K562 (cell line): Measurements from ENCODE around the gene BCKDHB. TPM values are rescaled to one million over a fixed set of nuclear protein-coding genes. Genes with fewer than 3 reads are reported as not detected.

Experiments
- ATAC-seq: fragments of 200-7000 bp; cut with Tn5 transposase; 3 replicates; pipeline ENCODE4 v1.9.1; 2020; ENCODE audit warnings: moderate library complexity
- BruUV-seq: library from RNA; stranded (reverse); fragments of 400-500 nt; replicated peaks from 2 replicates; lab custom pipeline; 2021; lab: Mats Ljungman, UMichigan
- CTCF ChIA-PET: fragments of 300-600 bp; formaldehyde crosslinking; extraction: SDS; loops from one replicate; lab custom pipeline; 2021; ENCODE audit warnings: low intra/inter-chr PET ratio; lab: Yijun Ruan, JAX
- POLR2A ChIA-PET: fragments of 300-600, 350-650 bp; sonication (Branson Sonifier 250); formaldehyde crosslinking; extraction: SDS; loops from one replicate; lab custom pipeline; 2021; ENCODE audit warnings: antibody characterized with exemption, inconsistent platforms; lab: Yijun Ruan, JAX
- DNase-seq, 4 experiments: peaks; one replicate each; pipeline versions ENCODE4 v3.0.0 to v3.0.0-alpha.2; 2011 to 2018; ENCODE audit warnings: low spot score in 3 of 4, mixed read lengths in 3 of 4; ENCODE audit errors: extremely low read depth in 1 of 4
- FAIRE-seq: peaks from 2 replicates; lab custom pipeline; 2011; peaks lifted over from hg19 to GRCh38; lab: Jason Lieb, UNC
- H2AFZ ChIP-seq: 2 replicates; pipeline ENCODE4 v1.6.0; 2011; ENCODE audit warnings: low read depth, low read length, control low read depth, inconsistent platforms
- H3K27ac ChIP-seq: fragments of 200-600 bp; 3 replicates; pipeline ENCODE4 v1.8.0; 2011; ENCODE audit warnings: low read depth, mild to moderate bottlenecking, control low read depth, inconsistent platforms, low read length, moderate library complexity, mixed read lengths; ENCODE audit errors: extremely low read depth
- H3K27me3 ChIP-seq, 2 experiments: fragments of 300-600 bp in 1 of 2; 2 replicates in 1 of 2; 3 replicates in 1 of 2; pipeline versions ENCODE4 v1.6.0 to v1.8.0; 2011; ENCODE audit warnings: inconsistent platforms in 2 of 2, low read length in 2 of 2, mild to moderate bottlenecking in 1 of 2, mixed read lengths in 1 of 2, moderate library complexity in 1 of 2; ENCODE audit not compliant: control insufficient read depth in 2 of 2, insufficient read depth in 2 of 2
- H3K36me3 ChIP-seq: fragments of 300-600 bp; 3 replicates; pipeline ENCODE4 v1.8.0; 2011; ENCODE audit warnings: mild to moderate bottlenecking, low read length, inconsistent platforms; ENCODE audit not compliant: control insufficient read depth, insufficient read depth
- H3K4me1 ChIP-seq, 2 experiments: fragments of 200-600 bp in 1 of 2; replicated peaks in 1 of 2; 2 replicates in 1 of 2; 3 replicates in 1 of 2; pipeline versions ENCODE4 v1.5.1 to v1.8.0; 2011; ENCODE audit warnings: inconsistent platforms in 2 of 2, low read length in 2 of 2, mild to moderate bottlenecking in 1 of 2, mixed read lengths in 1 of 2, moderate library complexity in 1 of 2; ENCODE audit not compliant: control insufficient read depth in 2 of 2, insufficient read depth in 2 of 2
- H3K4me2 ChIP-seq: 2 replicates; pipeline ENCODE4 v1.6.1; 2011; ENCODE audit warnings: low read length, control low read depth, inconsistent platforms, mixed read lengths; ENCODE audit not compliant: insufficient read depth
- H3K4me3 ChIP-seq: fragments of 200-600 bp; sonication (generic), shearing (Covaris generic); 2 replicates; pipeline ENCODE4 v1.5.1; 2016; ENCODE audit warnings: control low read depth, inconsistent platforms
- H3K79me2 ChIP-seq: fragments of 200-600 bp; 3 replicates; pipeline ENCODE4 v1.8.0; 2011; ENCODE audit warnings: low read length, inconsistent platforms; ENCODE audit not compliant: control insufficient read depth, insufficient read depth
- H3K9ac ChIP-seq, 2 experiments: 2 replicates each; pipeline versions ENCODE4 v1.6.0 to v1.6.1; 2011; ENCODE audit warnings: low read depth in 2 of 2, low read length in 2 of 2, control low read depth in 1 of 2, inconsistent platforms in 1 of 2, mild to moderate bottlenecking in 1 of 2, mixed read lengths in 1 of 2; ENCODE audit not compliant: insufficient read depth in 1 of 2
- H3K9me1 ChIP-seq: one replicate; pipeline ENCODE4 v1.6.0; 2011; ENCODE audit warnings: inconsistent platforms, mild to moderate bottlenecking, low read length, moderate library complexity; ENCODE audit not compliant: control insufficient read depth, insufficient read depth
- H3K9me3 ChIP-seq: replicated peaks from 2 replicates; pipeline ENCODE4 v1.5.1; 2011; ENCODE audit warnings: low read depth, low read length, inconsistent platforms; ENCODE audit not compliant: control insufficient read depth, insufficient read depth
- H4K20me1 ChIP-seq: replicated peaks from 2 replicates; pipeline ENCODE4 v1.6.1; 2011; ENCODE audit warnings: low read length, inconsistent platforms, mixed read lengths; ENCODE audit not compliant: control insufficient read depth, insufficient read depth
- BRF2 ChIP-seq: IDR thresholded peaks from 3 replicates; pipeline ENCODE4 v1.6.1; 2011; ENCODE audit warnings: borderline replicate concordance, mild to moderate bottlenecking; ENCODE audit not compliant: insufficient read length, insufficient read depth
- CBFA2T2 ChIP-seq: fragments of 450-650 bp; conservative IDR thresholded peaks from 2 replicates; pipeline ENCODE4 v1.6.1; 2017; ENCODE audit warnings: mild to moderate bottlenecking
- CBX5 ChIP-seq: IDR thresholded peaks from 2 replicates; pipeline ENCODE4 v1.6.1; 2014; ENCODE audit warnings: low read depth, borderline replicate concordance
- DIDO1 ChIP-seq: fragments of 450-650 bp; IDR thresholded peaks from 2 replicates; pipeline ENCODE4 v1.6.1; 2016; ENCODE audit warnings: low read depth, missing biosample characterization, missing genetic modification characterization
- EP400 ChIP-seq: fragments of 450-650 bp; IDR thresholded peaks from 2 replicates; pipeline ENCODE4 v1.6.1; 2017; ENCODE audit warnings: antibody characterized with exemption, mild to moderate bottlenecking, moderate library complexity
- FOS ChIP-seq: IDR thresholded peaks from 3 replicates; pipeline ENCODE4 v1.6.1; 2011; ENCODE audit not compliant: insufficient read length; ENCODE audit errors: extremely low read depth
- HDAC1 ChIP-seq, 2 experiments: fragments of 450-650 bp; IDR thresholded peaks; 2 replicates each; pipeline ENCODE4 v1.6.1; 2016 to 2017; ENCODE audit warnings: inconsistent platforms in 1 of 2, mild to moderate bottlenecking in 1 of 2, moderate library complexity in 1 of 2
- HDGF ChIP-seq: fragments of 450-650 bp; IDR thresholded peaks from 2 replicates; pipeline ENCODE4 v1.6.1; 2016
- HEY1 ChIP-seq: fragments of 250-450 bp; sonication (Bioruptor Pico); IDR thresholded peaks from 2 replicates; pipeline ENCODE4 v1.5.0; 2020; ENCODE audit warnings: mild to moderate bottlenecking, moderate library complexity, borderline replicate concordance
- JUN ChIP-seq, 2 experiments: sonication (generic) in 1 of 2; formaldehyde crosslinking in 1 of 2; IDR thresholded peaks; 2 replicates each; pipeline versions ENCODE4 v1.6.1 to v1.8.0; 2012 to 2022; ENCODE audit warnings: borderline replicate concordance in 2 of 2, mild to moderate bottlenecking in 2 of 2, improper control_type of control experiment in 1 of 2, low read depth in 1 of 2, low read length in 1 of 2, missing genetic modification reagents in 1 of 2
- L3MBTL2 ChIP-seq: fragments of 450-650 bp; IDR thresholded peaks from 2 replicates; pipeline ENCODE4 v1.6.1; 2016; ENCODE audit warnings: mild to moderate bottlenecking, moderate library complexity
- MCM2 ChIP-seq: fragments of 450-650 bp; IDR thresholded peaks from 2 replicates; pipeline ENCODE4 v1.6.1; 2017; ENCODE audit warnings: low read depth, mild to moderate bottlenecking
- MEF2D ChIP-seq: conservative IDR thresholded peaks from 2 replicates; pipeline ENCODE4 v1.6.1; 2016; ENCODE audit warnings: low read depth, missing genetic modification characterization, missing compliant biosample characterization
- MTF1 ChIP-seq: fragments of 250-450 bp; sonication (Bioruptor Pico); IDR thresholded peaks from 2 replicates; pipeline ENCODE4 v1.9.0; 2021; ENCODE audit warnings: moderate library complexity, mild to moderate bottlenecking, inconsistent platforms, borderline replicate concordance
- NR3C1 ChIP-seq: sonication (generic); formaldehyde crosslinking; IDR thresholded peaks from 2 replicates; pipeline ENCODE4 v1.8.1; 2022; ENCODE audit warnings: missing genetic modification reagents
- PHF20 ChIP-seq: fragments of 450-650 bp; IDR thresholded peaks from 2 replicates; pipeline ENCODE4 v1.6.1; 2018; ENCODE audit not compliant: partially characterized antibody
- SMAD4 ChIP-seq: fragments of 250-450 bp; sonication (Bioruptor Pico); conservative IDR thresholded peaks from 2 replicates; pipeline ENCODE4 v1.8.0; 2021; ENCODE audit warnings: inconsistent platforms, mild to moderate bottlenecking, moderate library complexity
- SREBF2 ChIP-seq: sonication (generic); formaldehyde crosslinking; IDR thresholded peaks from 2 replicates; pipeline ENCODE4 v1.4.0; 2020; ENCODE audit warnings: mild to moderate bottlenecking, missing genetic modification reagents
- SRSF7 ChIP-seq: fragments of 200-400 bp; formaldehyde crosslinking; optimal IDR thresholded peaks from 2 replicates; pipeline ENCODE3; 2017; ENCODE audit warnings: mild to moderate bottlenecking, low read depth, low read length
- SRSF9 ChIP-seq: fragments of 200-400 bp; formaldehyde crosslinking; IDR thresholded peaks from 2 replicates; pipeline ENCODE4 v1.6.1; 2017; ENCODE audit warnings: low read depth, low read length, borderline replicate concordance
- WGBS: fragments of 100-300 bp; shearing (Covaris generic); methylation state at CpG from one replicate; pipeline ENCODE4 v1.1.6; 2016; ENCODE audit warnings: low coverage, mixed read lengths; ENCODE audit not compliant: insufficient coverage; ENCODE audit errors: missing lambda C conversion rate; 5-methylcytosine and 5-hydroxymethylcytosine counted together
- in situ Hi-C: fragments of 300-500 bp; cut with MboI; formaldehyde crosslinking; loops from 4 replicates; pipeline ENCODE4 v1.15.0; 2018; ENCODE audit warnings: inconsistent platforms, mixed read lengths
- intact Hi-C: fragments of 100-400 bp; cut with micrococcal nuclease; formaldehyde crosslinking; loops from 2 replicates; pipeline ENCODE4 v1.14.2; 2022
- polyA plus RNA-seq, 8 experiments: library from polyadenylated mRNA; depleted of rRNA in 4 of 8; stranded (reverse) in 5 of 8; unstranded in 3 of 8; fragments of >200 nt; fragmentation: Nextera tagmentation in 2 of 8; fragmentation: Illumina TruSeq in 1 of 8; extraction: Ambion mirVana in 2 of 8; extraction: Trizol in 1 of 8; gene quantifications; 2 replicates each; pipeline versions ENCODE4 v1.2.1 to v1.2.3, GENCODE V29; 2011 to 2014; ENCODE audit warnings: inconsistent platforms in 1 of 8, missing spikeins in 1 of 8
- total RNA-seq, 7 experiments: library from RNA; depleted of rRNA in 6 of 7; stranded (reverse); fragments of >200 nt in 6 of 7; fragmentation: Illumina TruSeq in 2 of 7; extraction: Trizol in 2 of 7; gene quantifications; 2 replicates each; pipeline versions ENCODE4 v1.2.1 to v1.2.3, GENCODE V29; 2011 to 2021; ENCODE audit warnings: low replicate concordance in 1 of 7

Gene BCKDHB
- total and polyA plus RNA-seq, 9 of the 15 experiments (the other 6 are each of a cell fraction or from before 2014, with no cell fraction given) = 4.1 to 23.7 (median 7.5) TPM

DNA sequence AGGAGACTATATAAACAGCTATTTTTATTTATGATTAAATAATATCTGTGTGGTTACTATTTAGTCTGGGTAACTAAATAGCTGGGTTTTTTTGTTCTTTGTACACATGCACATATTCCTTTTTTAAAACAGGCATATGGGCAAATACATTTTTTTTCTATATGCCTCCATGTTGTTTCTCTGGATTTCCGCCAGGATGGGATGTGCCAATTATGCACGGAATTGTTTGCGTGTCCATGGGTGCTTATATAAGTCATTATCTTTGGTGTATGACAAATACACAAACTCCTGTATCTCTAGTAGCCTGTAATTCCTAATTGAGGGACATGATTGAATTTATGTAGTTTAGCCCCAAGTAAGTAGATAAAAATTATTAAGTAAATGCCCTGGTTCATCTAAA is 226.9 kb downstream of the BCKDHB start:
- in situ Hi-C loops = loop anchor here (10.0 kb wide), 1 partner anchor 1421 kb away; the partner anchor contains the start of gene TENT5A
- no TSS peak for BruUV-seq
- ATAC-seq (no peak), FAIRE-seq (no peak), DNase-seq (no peak)
- no peak overlapping the region for H3K9ac ChIP-seq
- WGBS = 36% methylated on average over 3 of the region's 3 CpGs
- no peaks in the 10 kb centered on the region for H3K4me1 ChIP-seq
- ChIA-PET POLR2A (no interaction called here), CTCF (no interaction called here)
- H3K4me3 ChIP-seq = no peak overlapping the region
- H3K36me3 ChIP-seq = no peaks in the 10 kb centered on the region
- intact Hi-C loops = loop anchor here (5.0 kb wide), 1 partner anchor 96 kb away; no protein-coding TSS in a partner anchor
- H2AFZ ChIP-seq = no peak overlapping the region
- H3K9me1 ChIP-seq = no peaks in the 10 kb centered on the region
- H3K27me3 ChIP-seq = no peaks in the 10 kb centered on the region
- TF ChIP-seq FOS (no peak), SREBF2 (CRISPR knock-in tag) (no peak), MEF2D (no peak), NR3C1 (CRISPR knock-in tag) (no peak), DIDO1 (no peak), SMAD4 (no peak), MCM2 (no peak), BRF2 (no peak), PHF20 (no peak), HEY1 (no peak), CBFA2T2 (no peak), JUN (IDR thresholded peaks at IDR 0.05; ENCODE audit: borderline replicate concordance, low read depth, low read length) (no peak), JUN (CRISPR knock-in tag; IDR thresholded peaks at IDR 0.05; ENCODE audit: borderline replicate concordance) (no peak), HDAC1 (IDR thresholded peaks at IDR 0.05) (no peak), EP400 (no peak), SRSF9 (no peak), L3MBTL2 (no peak), CBX5 (no peak), HDGF (no peak), SRSF7 (no peak), MTF1 (no peak)
- no peak overlapping the region for H3K4me2 ChIP-seq
- no peaks in the 10 kb centered on the region for H3K9me3 ChIP-seq
- no peaks in the 10 kb centered on the region for H4K20me1 ChIP-seq
- no peak overlapping the region for H3K27ac ChIP-seq
- no peaks in the 10 kb centered on the region for H3K79me2 ChIP-seq
